GM23248 (cell line): Measurements from ENCODE around the gene CCDC89.

Source experiments
- EZH2 ChIP-seq: fragments of 200-600 bp; sonication (generic); IDR thresholded peaks from 2 replicates; pipeline ENCODE4 v1.6.1; 2018; ENCODE audit warnings: antibody characterized with exemption, mild to moderate bottlenecking; ENCODE audit not compliant: insufficient read depth, poor library complexity, severe bottlenecking
- EZH2phosphoT487 ChIP-seq: fragments of 200-600 bp; sonication (generic); IDR thresholded peaks from 2 replicates; pipeline ENCODE4 v1.6.1; 2018; ENCODE audit warnings: antibody characterized with exemption, moderate library complexity, mild to moderate bottlenecking, low read depth; ENCODE audit not compliant: insufficient read depth

GRCh38 chr11:85724748-85725465, 38.9 kb upstream of the CCDC89 start:
- no peak for TF ChIP-seq EZH2phosphoT487
- no peak for TF ChIP-seq EZH2
